Measurements from ENCODE around the gene NSRP1. TPM values are rescaled to one million over a fixed set of nuclear protein-coding genes. Genes with fewer than 3 reads are reported as not detected.

The NSRP1 gene
- total and polyA plus RNA-seq, 2 of the 13 experiments (the other 11 are each of a cell fraction or from before 2014, with no cell fraction given) = 7.0 to 14.3 TPM

DNA sequence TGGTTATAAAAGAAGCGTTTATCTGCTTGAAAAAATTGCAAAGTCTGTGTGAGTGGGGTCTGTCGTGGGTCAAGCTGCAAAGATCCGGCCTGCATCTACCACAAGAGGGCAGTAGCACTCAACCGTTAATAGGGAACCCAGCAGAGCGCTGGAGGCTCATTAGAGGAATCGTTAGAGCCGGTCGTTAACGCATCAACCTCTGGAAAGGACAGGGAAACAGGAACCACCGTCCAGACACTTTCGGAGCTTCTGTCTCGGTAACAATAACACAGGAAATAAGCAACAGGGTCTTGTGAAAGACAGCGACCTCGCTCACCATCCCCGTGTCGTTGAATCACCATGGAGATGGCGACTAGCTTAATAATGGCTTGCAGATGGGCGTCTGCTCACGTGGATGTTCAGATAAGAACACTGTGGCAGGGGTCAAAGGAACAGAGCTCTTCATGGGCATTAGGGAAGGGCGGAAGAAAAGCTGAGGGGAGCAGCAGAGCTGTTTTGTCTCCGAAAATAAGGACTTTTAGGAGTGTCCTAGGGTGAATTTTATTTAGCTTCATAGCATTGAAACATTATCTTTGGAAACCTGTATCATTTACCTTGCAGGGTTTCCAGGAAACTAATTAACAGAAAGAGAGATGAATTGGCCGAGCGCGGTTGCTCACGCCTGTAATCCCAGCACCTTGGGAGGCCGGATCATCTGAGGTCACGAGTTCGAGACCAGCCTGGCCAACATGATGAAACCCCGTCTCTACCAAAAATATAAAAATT, 11.9 kb upstream of the NSRP1 start (continued):
- TF ChIP-seq, protein P1, sequence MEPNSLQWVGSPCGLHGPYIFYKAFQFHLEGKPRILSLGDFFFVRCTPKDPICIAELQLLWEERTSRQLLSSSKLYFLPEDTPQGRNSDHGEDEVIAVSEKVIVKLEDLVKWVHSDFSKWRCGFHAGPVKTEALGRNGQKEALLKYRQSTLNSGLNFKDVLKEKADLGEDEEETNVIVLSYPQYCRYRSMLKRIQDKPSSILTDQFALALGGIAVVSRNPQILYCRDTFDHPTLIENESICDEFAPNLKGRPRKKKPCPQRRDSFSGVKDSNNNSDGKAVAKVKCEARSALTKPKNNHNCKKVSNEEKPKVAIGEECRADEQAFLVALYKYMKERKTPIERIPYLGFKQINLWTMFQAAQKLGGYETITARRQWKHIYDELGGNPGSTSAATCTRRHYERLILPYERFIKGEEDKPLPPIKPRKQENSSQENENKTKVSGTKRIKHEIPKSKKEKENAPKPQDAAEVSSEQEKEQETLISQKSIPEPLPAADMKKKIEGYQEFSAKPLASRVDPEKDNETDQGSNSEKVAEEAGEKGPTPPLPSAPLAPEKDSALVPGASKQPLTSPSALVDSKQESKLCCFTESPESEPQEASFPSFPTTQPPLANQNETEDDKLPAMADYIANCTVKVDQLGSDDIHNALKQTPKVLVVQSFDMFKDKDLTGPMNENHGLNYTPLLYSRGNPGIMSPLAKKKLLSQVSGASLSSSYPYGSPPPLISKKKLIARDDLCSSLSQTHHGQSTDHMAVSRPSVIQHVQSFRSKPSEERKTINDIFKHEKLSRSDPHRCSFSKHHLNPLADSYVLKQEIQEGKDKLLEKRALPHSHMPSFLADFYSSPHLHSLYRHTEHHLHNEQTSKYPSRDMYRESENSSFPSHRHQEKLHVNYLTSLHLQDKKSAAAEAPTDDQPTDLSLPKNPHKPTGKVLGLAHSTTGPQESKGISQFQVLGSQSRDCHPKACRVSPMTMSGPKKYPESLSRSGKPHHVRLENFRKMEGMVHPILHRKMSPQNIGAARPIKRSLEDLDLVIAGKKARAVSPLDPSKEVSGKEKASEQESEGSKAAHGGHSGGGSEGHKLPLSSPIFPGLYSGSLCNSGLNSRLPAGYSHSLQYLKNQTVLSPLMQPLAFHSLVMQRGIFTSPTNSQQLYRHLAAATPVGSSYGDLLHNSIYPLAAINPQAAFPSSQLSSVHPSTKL (CRISPR knock-in tag; IDR thresholded peaks at IDR 0.05) = no peak; the same call in none of the 2 replicates
- no peak for TF ChIP-seq ZNF251 (CRISPR knock-in tag; IDR thresholded peaks at IDR 0.05)
- 0 out of 2 replicates have a peak, but pooled peaks have one; percentile 26 for TF ChIP-seq ZBTB33 (CRISPR knock-in tag; IDR thresholded peaks at IDR 0.05)
- TF ChIP-seq ZNF205 (CRISPR knock-in tag; IDR thresholded peaks at IDR 0.05) = no peak
- TF ChIP-seq STAT6 (CRISPR knock-in tag; IDR thresholded peaks at IDR 0.05; ENCODE audit: borderline replicate concordance) = no peak
- TF ChIP-seq ZNF780A (CRISPR knock-in tag; IDR thresholded peaks at IDR 0.05) = no peak
- no peak for TF ChIP-seq ZBTB40 (IDR thresholded peaks at IDR 0.05)
- TF ChIP-seq ZBTB40 (CRISPR knock-in tag; IDR thresholded peaks at IDR 0.05) = 0 out of 2 replicates have a peak, but pooled peaks have one; percentile 44
- TF ChIP-seq POGZ (CRISPR knock-in tag; IDR thresholded peaks at IDR 0.05) = no peak

All from HepG2 (cell line).